A673 (cell line): Measurements from ENCODE around the gene USO1. TPM values are rescaled to one million over a fixed set of nuclear protein-coding genes. Genes with fewer than 3 reads are reported as not detected.

Experiments used
- BruUV-seq: library from RNA; stranded (reverse); fragments of 400-500 nt; replicated peaks from 2 replicates; lab custom pipeline; 2021; lab: Mats Ljungman, UMichigan
- CTCF ChIA-PET: fragments of 300-600 bp; sonication (Branson Sonifier 250); formaldehyde crosslinking; loops from one replicate; lab custom pipeline; 2022; ENCODE audit warnings: antibody characterized with exemption; lab: Charles Lee
- POLR2A ChIA-PET: fragments of 300-600 bp; sonication (Branson Sonifier 250); formaldehyde crosslinking; loops from one replicate; lab custom pipeline; 2022; ENCODE audit warnings: antibody characterized with exemption; ENCODE audit not compliant: low non-redundant PET; lab: Charles Lee
- DNase-seq: peaks from one replicate; pipeline ENCODE4 v3.0.0-alpha.2; 2015; ENCODE audit warnings: low spot score
- H3K27ac ChIP-seq: fragments of 200-600 bp; sonication (generic); 2 replicates; pipeline ENCODE4 v1.5.1; 2016; ENCODE audit warnings: mixed run types, low read depth, mild to moderate bottlenecking, mixed read lengths, antibody characterized with exemption, low read length; ENCODE audit not compliant: poor library complexity, severe bottlenecking
- H3K27me3 ChIP-seq: fragments of 200-600 bp; sonication (generic); replicated peaks from 2 replicates; pipeline ENCODE4 v1.6.1; 2017; ENCODE audit warnings: mixed run types, low read depth, mild to moderate bottlenecking, mixed read lengths, antibody characterized with exemption, low read length; ENCODE audit not compliant: insufficient read depth, poor library complexity
- H3K36me3 ChIP-seq: fragments of 200-600 bp; sonication (generic); 2 replicates; pipeline ENCODE4 v1.6.1; 2016; ENCODE audit warnings: mixed run types, mild to moderate bottlenecking, mixed read lengths, antibody characterized with exemption, low read length; ENCODE audit not compliant: insufficient read depth, poor library complexity, severe bottlenecking
- H3K4me1 ChIP-seq: fragments of 200-600 bp; sonication (generic); 2 replicates; pipeline ENCODE4 v1.6.1; 2017; ENCODE audit warnings: mixed run types, mild to moderate bottlenecking, mixed read lengths, antibody characterized with exemption, low read length; ENCODE audit not compliant: insufficient read depth, poor library complexity, severe bottlenecking
- H3K4me3 ChIP-seq: fragments of 200-600 bp; sonication (generic); 2 replicates; pipeline ENCODE4 v1.5.1; 2016; ENCODE audit warnings: low read depth, mixed run types, mild to moderate bottlenecking, mixed read lengths, low read length; ENCODE audit not compliant: poor library complexity, severe bottlenecking
- H3K9me3 ChIP-seq: fragments of 200-600 bp; sonication (generic); 2 replicates; pipeline ENCODE4 v1.6.1; 2016; ENCODE audit warnings: mixed run types, low read depth, mild to moderate bottlenecking, mixed read lengths, antibody characterized with exemption, low read length; ENCODE audit not compliant: poor library complexity, severe bottlenecking
- EZH2 ChIP-seq: fragments of 200-600 bp; sonication (generic); IDR thresholded peaks from 2 replicates; pipeline ENCODE4 v1.6.1; 2017; ENCODE audit warnings: borderline replicate concordance, low read depth, mild to moderate bottlenecking, mixed read lengths, antibody characterized with exemption, low read length; ENCODE audit not compliant: poor library complexity, severe bottlenecking
- intact Hi-C: fragments of 100-400 bp; cut with micrococcal nuclease; formaldehyde crosslinking; loops from one replicate; pipeline ENCODE4 v1.10.0; 2022; ENCODE audit not compliant: unreplicated experiment
- total RNA-seq: library from RNA; stranded (reverse); gene quantifications from 2 replicates; pipeline ENCODE4 v1.2.3, GENCODE V29; 2021
- TF ChIP-seq, protein P1 (sequence below): fragments of 300-800, 200-600 bp; sonication (generic); conservative IDR thresholded peaks from 2 replicates; pipeline ENCODE4 v1.5.1; 2017; ENCODE audit warnings: low read depth, mild to moderate bottlenecking, antibody characterized with exemption, low read length, moderate library complexity, mixed read lengths

Gene USO1
- total RNA-seq, 1 experiment from 2014 or later: 35.6 TPM

DNA sequence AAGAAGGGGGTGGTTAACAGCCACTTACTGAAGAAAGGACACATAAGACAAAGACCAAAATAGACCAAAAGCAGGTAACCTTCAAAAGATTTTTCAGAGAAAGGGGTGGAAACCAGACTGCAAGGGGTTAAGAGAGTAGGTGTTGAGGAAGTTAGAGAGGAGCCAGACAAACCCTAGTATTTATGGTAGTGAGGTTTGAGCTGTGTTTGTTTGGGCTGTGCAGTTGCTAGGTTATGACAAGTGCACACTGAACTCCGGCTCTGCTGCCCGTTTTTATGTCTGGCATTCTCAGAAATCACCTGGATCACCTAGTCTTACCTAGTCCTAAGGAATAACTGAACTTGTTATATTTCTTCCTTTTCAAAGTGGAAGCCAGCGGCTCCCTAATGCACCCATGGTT lies 28.3 kb upstream of the USO1 start:
- POLR2A ChIA-PET: no interaction called here

DNA sequence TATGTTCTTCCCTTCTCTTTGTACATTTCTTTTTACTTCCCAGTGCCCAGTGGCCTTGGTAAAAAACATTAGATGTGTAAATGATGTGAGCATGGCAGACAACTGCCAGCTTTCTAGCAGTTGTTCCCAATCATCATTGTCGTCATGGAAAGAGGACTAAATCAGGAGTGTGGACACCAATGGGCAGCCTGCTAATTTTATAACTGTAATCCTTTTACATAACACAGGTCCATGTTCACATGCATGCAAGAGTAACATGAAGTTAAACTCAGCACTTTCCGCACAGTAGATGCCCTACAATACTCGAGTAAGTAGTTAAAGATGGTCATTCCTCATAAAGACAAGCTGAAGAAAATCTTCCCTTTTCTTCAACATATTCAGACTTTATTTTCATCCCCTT lies 27.8 kb upstream of the USO1 start:
- CTCF ChIA-PET: no interaction called here
- BruUV-seq: no TSS peak
- Histone ChIP-seq H3K9me3 (no peaks in the 10 kb centered on the region), H3K4me3 (no peak overlapping the region), H3K27ac (no peak overlapping the region), H3K36me3 (no peaks in the 10 kb centered on the region), H3K27me3 (no peaks in the 10 kb centered on the region), H3K4me1 (no peaks in the 10 kb centered on the region)
- DNase-seq: no peak
- intact Hi-C loops: no loop called here
- POLR2A ChIA-PET: no interaction called here
- TF ChIP-seq, protein P1, sequence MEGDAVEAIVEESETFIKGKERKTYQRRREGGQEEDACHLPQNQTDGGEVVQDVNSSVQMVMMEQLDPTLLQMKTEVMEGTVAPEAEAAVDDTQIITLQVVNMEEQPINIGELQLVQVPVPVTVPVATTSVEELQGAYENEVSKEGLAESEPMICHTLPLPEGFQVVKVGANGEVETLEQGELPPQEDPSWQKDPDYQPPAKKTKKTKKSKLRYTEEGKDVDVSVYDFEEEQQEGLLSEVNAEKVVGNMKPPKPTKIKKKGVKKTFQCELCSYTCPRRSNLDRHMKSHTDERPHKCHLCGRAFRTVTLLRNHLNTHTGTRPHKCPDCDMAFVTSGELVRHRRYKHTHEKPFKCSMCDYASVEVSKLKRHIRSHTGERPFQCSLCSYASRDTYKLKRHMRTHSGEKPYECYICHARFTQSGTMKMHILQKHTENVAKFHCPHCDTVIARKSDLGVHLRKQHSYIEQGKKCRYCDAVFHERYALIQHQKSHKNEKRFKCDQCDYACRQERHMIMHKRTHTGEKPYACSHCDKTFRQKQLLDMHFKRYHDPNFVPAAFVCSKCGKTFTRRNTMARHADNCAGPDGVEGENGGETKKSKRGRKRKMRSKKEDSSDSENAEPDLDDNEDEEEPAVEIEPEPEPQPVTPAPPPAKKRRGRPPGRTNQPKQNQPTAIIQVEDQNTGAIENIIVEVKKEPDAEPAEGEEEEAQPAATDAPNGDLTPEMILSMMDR: no peak
- TF ChIP-seq EZH2: no peak

More for the DNA sequence above, 28.3 kb upstream of the USO1 start:
- H3K9me3 ChIP-seq: no peaks in the 10 kb centered on the region
- intact Hi-C loops: no loop called here
- H3K27me3 ChIP-seq: no peaks in the 10 kb centered on the region
- no peaks in the 10 kb centered on the region for H3K36me3 ChIP-seq
- DNase-seq: no peak
- CTCF ChIA-PET: no interaction called here
- BruUV-seq: no TSS peak
- H3K4me1 ChIP-seq: no peaks in the 10 kb centered on the region
- no peak overlapping the region for H3K4me3 ChIP-seq
- TF ChIP-seq EZH2: no peak
- TF ChIP-seq, protein P1: no peak
- H3K27ac ChIP-seq: no peak overlapping the region

DNA sequence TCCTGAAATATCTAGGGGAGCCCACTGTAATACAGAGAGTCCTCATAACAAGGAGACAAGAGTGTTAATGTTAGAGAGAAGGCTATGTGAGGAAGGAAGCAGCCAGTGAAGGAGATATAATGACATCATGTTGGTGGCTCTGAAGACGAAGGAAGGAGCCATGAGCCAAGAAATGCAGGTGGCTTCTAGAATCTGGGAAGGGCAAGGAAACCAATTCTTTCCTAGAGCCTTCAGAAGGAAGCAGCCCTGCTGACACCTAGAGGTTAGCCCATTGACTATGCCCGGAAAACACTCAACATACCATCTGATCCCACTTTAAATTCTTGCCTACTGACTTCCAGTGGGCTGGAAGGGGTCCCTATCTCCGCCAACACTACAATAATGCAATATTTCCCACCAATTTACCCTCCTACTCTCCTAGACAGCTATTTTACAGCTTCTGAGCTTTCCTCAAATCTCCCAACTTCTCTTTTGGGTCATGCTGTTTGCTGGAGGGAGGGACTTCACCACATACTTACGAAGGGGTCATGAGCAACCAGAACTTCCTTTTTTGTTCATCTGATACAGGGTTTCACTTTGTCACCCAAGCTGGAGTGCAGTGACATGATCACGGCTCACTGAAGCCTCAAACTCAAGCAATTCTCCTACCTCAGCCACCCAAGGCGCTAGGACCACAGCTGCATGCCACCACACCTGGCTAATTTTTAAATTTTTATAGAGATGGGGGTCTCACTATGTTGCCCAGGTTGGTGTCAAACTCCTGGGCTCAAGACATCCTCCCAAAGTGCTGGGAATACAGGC lies 26.0 kb upstream of the USO1 start:
- H3K27me3 ChIP-seq: no peaks in the 10 kb centered on the region
- H3K4me1 ChIP-seq: no peaks in the 10 kb centered on the region
- TF ChIP-seq, protein P1: no peak
- TF ChIP-seq EZH2: no peak
- no peak overlapping the region for H3K4me3 ChIP-seq
- ChIA-PET CTCF (no interaction called here), POLR2A (no interaction called here)
- DNase-seq: no peak
- H3K27ac ChIP-seq: no peak overlapping the region
- intact Hi-C loops: no loop called here
- no peaks in the 10 kb centered on the region for H3K36me3 ChIP-seq
- no peaks in the 10 kb centered on the region for H3K9me3 ChIP-seq
- BruUV-seq: no TSS peak
